Stimulated activated CD4-positive, alpha-beta T cell treated with anti-CD3 and anti-CD28 coated beads, Interleukin-1b, Interleukin-23, amount 100 ng/mL, for 24 hours (primary cell): ENCODE data around the gene ARHGEF35.
"Not testable (repeated sequence)": the region's sequence is repeated elsewhere in the genome, so short reads cannot be mapped to it uniquely, and the experiment has no call there.

Experiments used
- DNase-seq, 4 experiments: peaks; one replicate each; pipeline ENCODE4 v3.0.0-alpha.2; 2020; ENCODE audit warnings: low read depth in 4 of 4, low spot score in 1 of 4

ARHGEF35 gene

DNA sequence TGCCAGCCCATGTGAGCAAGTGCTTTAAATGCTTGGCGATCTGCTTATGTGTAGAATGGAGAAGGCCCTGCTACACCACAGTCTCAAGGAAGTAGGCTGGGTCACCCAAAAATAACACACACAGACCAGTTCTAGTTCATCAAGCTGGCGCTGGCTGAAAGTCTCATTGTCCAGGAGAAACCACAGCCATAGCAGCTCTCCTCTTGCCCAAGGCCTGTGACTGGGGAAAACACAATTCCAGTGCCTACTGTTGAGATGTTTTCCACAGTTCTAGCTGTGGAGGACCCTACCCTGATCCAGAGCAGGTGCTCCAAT lies 16.5 kb downstream of the ARHGEF35 start:
- not testable (repeated sequence) for DNase-seq

DNA sequence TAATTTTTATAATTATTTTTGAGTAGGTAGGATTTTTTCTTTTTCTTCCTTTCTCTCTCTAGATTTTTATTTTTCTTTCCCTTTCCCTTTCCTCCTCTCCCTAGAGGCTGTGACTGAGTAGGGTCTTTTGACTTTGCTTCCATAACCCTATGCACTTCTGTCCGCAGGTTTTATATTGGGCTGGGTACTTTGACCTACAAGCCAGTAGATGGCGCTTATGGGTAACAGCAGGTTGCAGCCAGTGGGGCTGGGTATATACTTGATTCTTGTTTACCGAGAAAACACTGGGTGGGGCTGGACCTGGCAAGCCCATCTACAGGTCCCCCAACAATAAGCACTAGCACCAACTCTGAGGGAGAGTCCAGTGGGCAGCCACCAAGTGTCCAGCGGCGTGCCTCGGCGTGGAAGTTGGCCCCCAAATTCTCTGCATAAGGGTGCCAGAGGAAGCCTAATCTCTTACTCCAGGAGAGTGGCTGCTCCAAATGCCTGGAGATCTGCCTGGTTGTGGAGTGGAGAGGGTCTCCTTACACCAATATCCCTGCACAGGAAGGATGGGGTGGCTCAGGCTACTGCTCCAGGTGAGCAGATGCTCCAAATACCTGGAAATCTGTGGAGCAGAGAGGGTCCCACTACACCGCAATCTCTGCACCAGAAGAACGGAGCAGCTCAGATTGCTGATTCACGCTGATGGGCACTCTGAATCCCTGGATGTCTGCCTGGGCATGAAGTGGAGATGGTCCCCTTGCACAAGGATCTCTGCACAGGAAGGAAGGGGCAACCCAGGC lies 17.1 kb downstream of the ARHGEF35 start:
- not testable (repeated sequence) for DNase-seq

DNA sequence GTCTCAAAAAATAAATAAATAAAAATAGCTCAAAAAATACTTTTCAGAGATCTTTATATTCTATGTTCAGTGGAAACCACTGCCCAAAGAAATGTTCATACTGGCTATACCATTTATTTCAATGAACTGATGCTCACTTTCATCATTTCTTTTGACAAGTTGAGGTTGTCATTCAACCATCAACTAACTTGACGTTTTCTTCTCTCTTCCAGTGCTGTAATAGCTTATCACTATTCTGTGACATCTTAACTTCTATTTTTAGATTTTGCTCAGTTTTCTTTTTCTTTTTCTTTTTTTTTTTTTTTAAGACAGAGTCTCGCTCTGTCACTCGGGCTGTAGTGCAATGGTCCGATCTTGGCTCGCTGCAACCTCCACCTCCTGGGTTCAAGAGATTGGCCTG lies 21.0 kb downstream of the ARHGEF35 start:
- no peak for DNase-seq

DNA sequence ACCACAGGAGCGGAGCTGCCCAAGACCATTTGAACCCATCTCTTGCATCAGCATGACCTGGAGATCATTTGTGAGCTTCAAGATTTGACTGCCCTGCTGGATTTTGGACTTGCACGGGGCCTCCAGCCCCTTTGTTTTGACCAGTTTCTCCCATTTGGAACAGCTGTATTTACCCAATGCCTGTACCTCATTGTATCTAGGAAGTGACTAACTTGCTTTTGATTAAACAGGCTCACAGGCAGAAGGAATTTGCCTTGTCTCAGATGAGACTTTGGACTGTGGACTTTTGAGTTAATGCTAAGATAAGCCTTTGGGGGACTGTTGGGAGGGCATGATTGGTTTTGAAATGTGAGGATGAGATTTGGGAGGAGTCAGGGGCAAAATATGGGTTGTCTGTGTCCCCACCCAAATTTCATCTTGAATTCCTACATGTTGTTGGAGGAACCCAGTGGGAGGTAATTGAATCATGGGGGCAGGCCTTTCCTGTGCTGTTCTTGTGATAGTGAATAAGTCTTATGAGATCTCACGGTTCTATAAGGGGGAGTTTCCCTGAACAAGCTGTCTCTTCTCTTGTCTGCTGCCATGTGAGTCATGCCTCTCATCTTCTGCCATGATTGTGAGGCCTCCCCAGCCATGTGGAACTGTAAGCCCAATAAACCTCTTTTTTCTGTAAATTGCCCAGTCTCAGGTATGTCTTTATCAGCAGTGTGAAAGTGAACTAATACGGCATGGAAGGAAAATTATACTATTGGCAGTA lies 23.9 kb downstream of the ARHGEF35 start:
- DNase-seq, result not testable (repeated sequence)

DNA sequence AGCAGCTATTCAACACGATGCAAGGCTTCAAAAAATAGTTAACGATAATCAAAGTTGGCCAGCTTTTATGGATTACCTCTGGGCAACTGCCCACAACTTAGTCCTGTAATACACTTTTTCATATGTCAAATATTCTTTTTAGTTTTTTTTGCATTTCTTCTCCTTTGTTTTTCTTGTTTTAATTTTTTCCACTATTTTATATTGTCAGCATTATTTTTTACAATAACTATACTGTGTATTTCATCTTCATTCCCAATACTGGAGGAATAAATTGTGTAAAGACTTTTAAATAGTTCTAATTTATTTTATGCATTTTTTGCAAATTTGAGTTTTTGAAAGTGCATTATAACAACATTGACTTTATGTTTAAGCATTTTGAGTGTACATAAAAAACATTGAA lies 30.8 kb downstream of the ARHGEF35 start:
- no peak for DNase-seq

DNA sequence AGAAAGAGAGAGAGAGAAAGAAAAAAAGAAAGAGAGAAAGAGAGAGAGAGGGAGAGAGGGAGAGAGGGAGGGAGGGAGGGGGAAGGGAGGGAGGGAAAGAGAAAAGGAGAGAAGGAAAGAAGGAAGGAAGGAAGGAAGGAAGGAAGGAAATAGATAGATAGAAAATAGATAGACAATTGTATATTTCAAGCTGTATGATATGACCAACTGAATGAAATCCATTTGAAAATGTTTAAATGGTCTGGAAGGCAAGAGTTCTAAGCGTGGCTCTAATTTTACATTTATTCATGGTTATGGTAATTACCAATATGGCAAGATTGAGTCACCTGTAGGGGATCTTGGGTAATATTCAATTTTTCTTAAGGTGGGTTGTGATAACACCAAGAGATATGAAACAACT lies 36.8 kb downstream of the ARHGEF35 start:
- no peak for DNase-seq

DNA sequence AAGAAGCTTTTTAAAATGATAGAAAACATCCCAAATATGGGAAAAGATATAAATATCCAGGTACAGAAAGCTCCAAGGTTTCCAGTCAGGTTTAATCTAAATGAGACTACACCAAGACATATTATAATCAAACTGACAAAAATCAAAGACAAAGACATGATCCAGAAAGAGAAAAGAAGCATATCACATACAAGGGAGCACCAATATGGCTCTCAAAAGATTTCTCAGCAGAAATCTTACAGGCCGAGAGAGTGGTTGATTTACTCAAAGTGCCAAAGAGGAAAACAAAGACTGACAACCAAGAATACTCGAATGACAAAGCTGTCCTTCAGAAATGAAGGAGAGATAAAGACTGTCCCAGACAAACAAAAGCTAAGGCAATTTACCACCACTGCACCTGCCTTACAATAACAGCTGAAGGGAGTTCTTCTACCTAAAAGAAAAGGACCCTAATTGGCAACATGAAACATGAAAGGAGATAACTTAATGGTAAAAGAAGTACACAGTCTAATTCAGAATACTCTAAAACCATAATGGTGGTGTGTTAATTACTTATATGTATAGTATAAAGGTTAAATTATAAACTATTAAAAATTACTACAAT lies 47.3 kb downstream of the ARHGEF35 start:
- DNase-seq, result no peak

DNA sequence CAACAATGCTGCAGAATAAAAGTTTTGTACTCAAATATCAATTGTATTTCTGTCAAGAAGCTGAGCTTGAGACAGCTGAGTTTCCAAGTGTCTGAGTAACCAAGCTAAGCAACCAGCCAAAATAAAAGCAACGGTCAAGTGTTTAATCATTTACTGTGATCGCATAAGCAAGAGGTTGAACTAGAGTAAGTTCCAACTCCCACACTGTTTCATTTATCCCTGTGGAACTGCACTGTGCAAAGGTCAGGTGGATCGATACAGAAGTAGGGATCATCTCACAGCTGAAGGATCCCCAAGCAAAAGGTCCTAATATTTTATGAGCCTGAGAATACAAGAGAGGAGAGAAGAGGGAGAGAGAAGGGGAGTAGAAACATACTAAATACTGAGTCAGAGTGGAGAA lies 51.2 kb downstream of the ARHGEF35 start:
- no peak for DNase-seq

DNA sequence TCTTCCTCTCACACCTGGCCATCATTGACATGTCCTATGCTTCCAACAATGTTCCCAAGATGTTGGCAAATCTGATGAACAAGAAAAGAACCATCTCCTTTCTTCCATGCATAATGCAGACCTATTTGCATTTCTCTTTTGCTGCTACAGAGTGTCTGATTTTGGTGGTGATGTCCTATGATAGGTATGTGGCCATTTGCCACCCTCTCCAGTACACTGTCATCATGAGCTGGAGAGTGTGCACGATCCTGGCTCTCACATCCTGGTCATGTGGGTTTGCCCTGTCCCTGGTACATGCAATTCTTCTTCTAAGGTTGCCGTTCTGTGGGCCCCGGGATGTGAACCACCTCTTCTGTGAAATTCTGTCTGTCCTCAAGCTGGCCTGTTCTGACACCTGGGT lies 53.4 kb downstream of the ARHGEF35 start:
- no peak for DNase-seq

DNA sequence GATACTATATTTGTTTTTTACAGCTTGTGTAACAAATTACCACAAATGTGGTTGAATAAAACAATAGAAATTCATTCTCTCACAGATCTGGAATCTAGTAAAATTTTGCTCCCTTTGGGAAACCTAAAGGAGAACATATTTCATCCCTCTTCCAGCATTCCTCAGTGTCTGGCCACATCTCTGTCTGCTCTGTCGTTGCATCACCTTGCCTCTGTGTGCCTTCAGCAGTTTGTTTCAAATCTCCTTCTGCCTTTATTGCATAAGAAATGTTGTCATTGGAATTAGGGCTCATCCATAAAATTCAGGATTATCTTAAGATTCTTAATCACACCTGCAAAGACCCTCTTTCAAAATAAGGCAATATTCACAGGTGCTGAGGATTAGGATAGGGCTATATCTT lies 58.1 kb downstream of the ARHGEF35 start:
- no peak for DNase-seq
